GM23338 (cell line): ENCODE data around the gene NUB1.

Experiments used
- CREB1 ChIP-seq: fragments of 250-450 bp; sonication (Bioruptor Pico); IDR thresholded peaks from 2 replicates; pipeline ENCODE4 v1.5.0; 2020; ENCODE audit warnings: low read depth, mild to moderate bottlenecking, moderate library complexity
- EZH2 ChIP-seq: fragments of 200-600 bp; sonication (generic); IDR thresholded peaks from one replicate; pipeline ENCODE4 v1.8.0; 2017; ENCODE audit warnings: antibody characterized with exemption, mild to moderate bottlenecking, low read depth; ENCODE audit not compliant: unreplicated experiment
- EZH2phosphoT487 ChIP-seq: fragments of 200-600 bp; sonication (generic); IDR thresholded peaks from one replicate; pipeline ENCODE4 v1.8.1; 2018; ENCODE audit warnings: antibody characterized with exemption; ENCODE audit not compliant: unreplicated experiment
- JUNB ChIP-seq: IDR thresholded peaks from one replicate; pipeline ENCODE4 v1.6.1; 2016; ENCODE audit warnings: antibody characterized with exemption; ENCODE audit not compliant: unreplicated experiment
- NANOG ChIP-seq: IDR thresholded peaks from 2 replicates; pipeline ENCODE4 v1.6.1; 2016; ENCODE audit warnings: antibody characterized with exemption, borderline replicate concordance
- POLR2AphosphoS5 ChIP-seq: IDR thresholded peaks from 2 replicates; pipeline ENCODE4 v1.6.1; 2016; ENCODE audit warnings: antibody characterized with exemption, low read depth
- REST ChIP-seq: IDR thresholded peaks from one replicate; pipeline ENCODE4 v1.6.1; 2018; ENCODE audit warnings: antibody characterized with exemption; ENCODE audit not compliant: unreplicated experiment
- STAT1 ChIP-seq: IDR thresholded peaks from one replicate; pipeline ENCODE4 v1.6.1; 2016; ENCODE audit warnings: antibody characterized with exemption; ENCODE audit not compliant: unreplicated experiment
- ZNF114 ChIP-seq: fragments of 250-450 bp; sonication (Bioruptor Pico); IDR thresholded peaks from 2 replicates; pipeline ENCODE4 v1.5.0; 2020; ENCODE audit warnings: mild to moderate bottlenecking, moderate library complexity
- ZNF331 ChIP-seq: fragments of 250-450 bp; sonication (Bioruptor Pico); IDR thresholded peaks from 2 replicates; pipeline ENCODE4 v1.5.0; 2020; ENCODE audit warnings: low read depth, mild to moderate bottlenecking, moderate library complexity
- ZNF462 ChIP-seq: fragments of 250-450 bp; sonication (Bioruptor Pico); IDR thresholded peaks from 2 replicates; pipeline ENCODE4 v1.5.0; 2020; ENCODE audit warnings: mild to moderate bottlenecking, moderate library complexity
- TF ChIP-seq, protein P1 (sequence below), 2 experiments: fragments of 200-600 bp in 1 of 2; sonication (generic) in 1 of 2; conservative IDR thresholded peaks; 2 replicates each; pipeline versions ENCODE4 v1.5.1 to v1.6.1; 2016 to 2017; ENCODE audit warnings: antibody characterized with exemption in 2 of 2, low read depth in 2 of 2, mild to moderate bottlenecking in 2 of 2, moderate library complexity in 1 of 2
- TF ChIP-seq, protein P2 (sequence below): IDR thresholded peaks from 2 replicates; pipeline ENCODE4 v1.6.1; 2016; ENCODE audit warnings: antibody characterized with exemption

- TF ChIP-seq, protein P1, sequence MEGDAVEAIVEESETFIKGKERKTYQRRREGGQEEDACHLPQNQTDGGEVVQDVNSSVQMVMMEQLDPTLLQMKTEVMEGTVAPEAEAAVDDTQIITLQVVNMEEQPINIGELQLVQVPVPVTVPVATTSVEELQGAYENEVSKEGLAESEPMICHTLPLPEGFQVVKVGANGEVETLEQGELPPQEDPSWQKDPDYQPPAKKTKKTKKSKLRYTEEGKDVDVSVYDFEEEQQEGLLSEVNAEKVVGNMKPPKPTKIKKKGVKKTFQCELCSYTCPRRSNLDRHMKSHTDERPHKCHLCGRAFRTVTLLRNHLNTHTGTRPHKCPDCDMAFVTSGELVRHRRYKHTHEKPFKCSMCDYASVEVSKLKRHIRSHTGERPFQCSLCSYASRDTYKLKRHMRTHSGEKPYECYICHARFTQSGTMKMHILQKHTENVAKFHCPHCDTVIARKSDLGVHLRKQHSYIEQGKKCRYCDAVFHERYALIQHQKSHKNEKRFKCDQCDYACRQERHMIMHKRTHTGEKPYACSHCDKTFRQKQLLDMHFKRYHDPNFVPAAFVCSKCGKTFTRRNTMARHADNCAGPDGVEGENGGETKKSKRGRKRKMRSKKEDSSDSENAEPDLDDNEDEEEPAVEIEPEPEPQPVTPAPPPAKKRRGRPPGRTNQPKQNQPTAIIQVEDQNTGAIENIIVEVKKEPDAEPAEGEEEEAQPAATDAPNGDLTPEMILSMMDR (conservative IDR thresholded peaks at IDR 0.05; ENCODE audit: low read depth in 2 of 2): no peak
- TF ChIP-seq EZH2 (no peak), EZH2phosphoT487 (no peak), POLR2AphosphoS5 (no peak), CREB1 (no peak), REST (no peak), STAT1 (no peak), JUNB (no peak), ZNF114 (CRISPR knock-in tag) (no peak), NANOG (no peak), ZNF331 (CRISPR knock-in tag) (no peak), ZNF462 (no peak)
- TF ChIP-seq, protein P2, sequence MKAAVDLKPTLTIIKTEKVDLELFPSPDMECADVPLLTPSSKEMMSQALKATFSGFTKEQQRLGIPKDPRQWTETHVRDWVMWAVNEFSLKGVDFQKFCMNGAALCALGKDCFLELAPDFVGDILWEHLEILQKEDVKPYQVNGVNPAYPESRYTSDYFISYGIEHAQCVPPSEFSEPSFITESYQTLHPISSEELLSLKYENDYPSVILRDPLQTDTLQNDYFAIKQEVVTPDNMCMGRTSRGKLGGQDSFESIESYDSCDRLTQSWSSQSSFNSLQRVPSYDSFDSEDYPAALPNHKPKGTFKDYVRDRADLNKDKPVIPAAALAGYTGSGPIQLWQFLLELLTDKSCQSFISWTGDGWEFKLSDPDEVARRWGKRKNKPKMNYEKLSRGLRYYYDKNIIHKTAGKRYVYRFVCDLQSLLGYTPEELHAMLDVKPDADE: no peak
These were observed 1.9 kb downstream of the NUB1 start for GRCh38 chr7:151343516-151343915.
